ENCODE measurements around the gene ABCA4. TPM values are rescaled to one million over a fixed set of nuclear protein-coding genes. Genes with fewer than 3 reads are reported as not detected.

The ABCA4 gene
- total RNA-seq, 1 experiment from 2014 or later = not detected

- Histone ChIP-seq H3K9me3 (ENCODE audit: low read length) (no peaks in the 10 kb centered on the region), H3K9ac (ENCODE audit: low read length) (no peak overlapping the region), H3K27ac (ENCODE audit: low read length) (no peak overlapping the region), H3K36me3 (ENCODE audit: insufficient read depth, low read length) (no peaks in the 10 kb centered on the region), H3K4me2 (ENCODE audit: low read depth, low read length, poor library complexity, severe bottlenecking) (no peak overlapping the region), H2AFZ (ENCODE audit: low read length) (no peak overlapping the region), H3K9me2 (replicated peaks; ENCODE audit: insufficient read depth, low read length) (no peaks in the 10 kb centered on the region), H3K27me3 (ENCODE audit: low read length) (no peaks in the 10 kb centered on the region), H4K20me1 (ENCODE audit: insufficient read depth, low read depth, low read length) (no peaks in the 10 kb centered on the region), H3K79me2 (ENCODE audit: low read length) (no peaks in the 10 kb centered on the region), H3K4me3 (ENCODE audit: low read length) (no peak overlapping the region), H3K4me1 (ENCODE audit: low read length) (no peaks in the 10 kb centered on the region)
- DNase-seq = no peak
Observed at GRCh38 chr1:93967306-93967705, 153.6 kb downstream of the ABCA4 start.

- Histone ChIP-seq H3K9me2 (replicated peaks; ENCODE audit: insufficient read depth, low read length) (no peaks in the 10 kb centered on the region), H3K79me2 (ENCODE audit: low read length) (no peaks in the 10 kb centered on the region), H3K4me2 (ENCODE audit: low read depth, low read length, poor library complexity, severe bottlenecking) (no peak overlapping the region), H3K9me3 (ENCODE audit: low read length) (no peaks in the 10 kb centered on the region), H3K4me3 (ENCODE audit: low read length) (no peak overlapping the region), H3K27me3 (ENCODE audit: low read length) (no peaks in the 10 kb centered on the region), H3K9ac (ENCODE audit: low read length) (no peak overlapping the region), H3K36me3 (ENCODE audit: insufficient read depth, low read length) (no peaks in the 10 kb centered on the region), H4K20me1 (ENCODE audit: insufficient read depth, low read depth, low read length) (no peaks in the 10 kb centered on the region), H3K27ac (ENCODE audit: low read length) (no peak overlapping the region), H3K4me1 (ENCODE audit: low read length) (no peaks in the 10 kb centered on the region), H2AFZ (ENCODE audit: low read length) (no peak overlapping the region)
- DNase-seq = no peak
Observed at GRCh38 chr1:93965888-93966287, 155.1 kb downstream of the ABCA4 start.

GRCh38 chr1:93965256-93965655 is 155.7 kb downstream of the ABCA4 start:
- H3K79me2 ChIP-seq (ENCODE audit: low read length) = no peaks in the 10 kb centered on the region
- no peak overlapping the region for H3K9ac ChIP-seq (ENCODE audit: low read length)
- no peak overlapping the region for H3K4me2 ChIP-seq (ENCODE audit: low read depth, low read length, poor library complexity, severe bottlenecking)
- H3K9me2 ChIP-seq (replicated peaks; ENCODE audit: insufficient read depth, low read length) = no peaks in the 10 kb centered on the region
- DNase-seq = no peak
- H3K27ac ChIP-seq (ENCODE audit: low read length) = no peak overlapping the region
- no peaks in the 10 kb centered on the region for H3K36me3 ChIP-seq (ENCODE audit: insufficient read depth, low read length)
- H3K9me3 ChIP-seq (ENCODE audit: low read length) = no peaks in the 10 kb centered on the region
- no peak overlapping the region for H3K4me3 ChIP-seq (ENCODE audit: low read length)
- H2AFZ ChIP-seq (ENCODE audit: low read length) = no peak overlapping the region
- H3K4me1 ChIP-seq (ENCODE audit: low read length) = no peaks in the 10 kb centered on the region
- H4K20me1 ChIP-seq (ENCODE audit: insufficient read depth, low read depth, low read length) = no peaks in the 10 kb centered on the region
- H3K27me3 ChIP-seq (ENCODE audit: low read length) = no peaks in the 10 kb centered on the region

- Histone ChIP-seq H3K36me3 (ENCODE audit: insufficient read depth, low read length) (no peaks in the 10 kb centered on the region), H3K9me3 (ENCODE audit: low read length) (no peaks in the 10 kb centered on the region), H3K9ac (ENCODE audit: low read length) (no peak overlapping the region), H3K4me1 (ENCODE audit: low read length) (no peaks in the 10 kb centered on the region), H3K4me2 (ENCODE audit: low read depth, low read length, poor library complexity, severe bottlenecking) (no peak overlapping the region), H3K79me2 (ENCODE audit: low read length) (no peaks in the 10 kb centered on the region), H3K27ac (ENCODE audit: low read length) (no peak overlapping the region), H3K27me3 (ENCODE audit: low read length) (no peaks in the 10 kb centered on the region), H3K4me3 (ENCODE audit: low read length) (no peak overlapping the region), H4K20me1 (ENCODE audit: insufficient read depth, low read depth, low read length) (no peaks in the 10 kb centered on the region), H3K9me2 (replicated peaks; ENCODE audit: insufficient read depth, low read length) (no peaks in the 10 kb centered on the region), H2AFZ (ENCODE audit: low read length) (no peak overlapping the region)
- no peak for DNase-seq
Observed at GRCh38 chr1:93964777-93965200, 156.2 kb downstream of the ABCA4 start.

GRCh38 chr1:93964096-93964776 is 156.7 kb downstream of the ABCA4 start:
- Histone ChIP-seq H4K20me1 (ENCODE audit: insufficient read depth, low read depth, low read length) (no peaks in the 10 kb centered on the region), H3K9me3 (ENCODE audit: low read length) (no peaks in the 10 kb centered on the region), H3K4me3 (ENCODE audit: low read length) (no peak overlapping the region), H3K9me2 (replicated peaks; ENCODE audit: insufficient read depth, low read length) (no peaks in the 10 kb centered on the region), H3K4me2 (ENCODE audit: low read depth, low read length, poor library complexity, severe bottlenecking) (no peak overlapping the region), H3K4me1 (ENCODE audit: low read length) (no peaks in the 10 kb centered on the region), H3K36me3 (ENCODE audit: insufficient read depth, low read length) (no peaks in the 10 kb centered on the region), H3K27me3 (ENCODE audit: low read length) (no peaks in the 10 kb centered on the region), H3K27ac (ENCODE audit: low read length) (no peak overlapping the region), H2AFZ (ENCODE audit: low read length) (no peak overlapping the region), H3K79me2 (ENCODE audit: low read length) (no peaks in the 10 kb centered on the region), H3K9ac (ENCODE audit: low read length) (no peak overlapping the region)
- no peak for DNase-seq

- no peak overlapping the region for H3K9ac ChIP-seq (ENCODE audit: low read length)
- no peaks in the 10 kb centered on the region for H3K79me2 ChIP-seq (ENCODE audit: low read length)
- no peaks in the 10 kb centered on the region for H3K9me2 ChIP-seq (replicated peaks; ENCODE audit: insufficient read depth, low read length)
- H2AFZ ChIP-seq (ENCODE audit: low read length) = no peak overlapping the region
- H3K4me3 ChIP-seq (ENCODE audit: low read length) = no peak overlapping the region
- no peaks in the 10 kb centered on the region for H3K27me3 ChIP-seq (ENCODE audit: low read length)
- H3K4me2 ChIP-seq (ENCODE audit: low read depth, low read length, poor library complexity, severe bottlenecking) = no peak overlapping the region
- H3K36me3 ChIP-seq (ENCODE audit: insufficient read depth, low read length) = no peaks in the 10 kb centered on the region
- H3K27ac ChIP-seq (ENCODE audit: low read length) = no peak overlapping the region
- no peaks in the 10 kb centered on the region for H3K9me3 ChIP-seq (ENCODE audit: low read length)
- no peaks in the 10 kb centered on the region for H3K4me1 ChIP-seq (ENCODE audit: low read length)
- no peak for DNase-seq
- no peaks in the 10 kb centered on the region for H4K20me1 ChIP-seq (ENCODE audit: insufficient read depth, low read depth, low read length)
Observed at GRCh38 chr1:93963585-93963984, 157.4 kb downstream of the ABCA4 start.

- Histone ChIP-seq H2AFZ (ENCODE audit: low read length) (no peak overlapping the region), H3K27me3 (ENCODE audit: low read length) (no peaks in the 10 kb centered on the region), H4K20me1 (ENCODE audit: insufficient read depth, low read depth, low read length) (no peaks in the 10 kb centered on the region), H3K9me2 (replicated peaks; ENCODE audit: insufficient read depth, low read length) (no peaks in the 10 kb centered on the region), H3K9ac (ENCODE audit: low read length) (no peak overlapping the region), H3K27ac (ENCODE audit: low read length) (no peak overlapping the region), H3K4me1 (ENCODE audit: low read length) (no peaks in the 10 kb centered on the region), H3K9me3 (ENCODE audit: low read length) (peaks cover 3% of the 10 kb centered on the region; the same call in 1 of the 2 replicates), H3K79me2 (ENCODE audit: low read length) (no peaks in the 10 kb centered on the region), H3K4me3 (ENCODE audit: low read length) (no peak overlapping the region), H3K36me3 (ENCODE audit: insufficient read depth, low read length) (no peaks in the 10 kb centered on the region), H3K4me2 (ENCODE audit: low read depth, low read length, poor library complexity, severe bottlenecking) (no peak overlapping the region)
- DNase-seq = no peak
Observed at GRCh38 chr1:93961906-93962305, 159.0 kb downstream of the ABCA4 start.

- no peaks in the 10 kb centered on the region for H3K36me3 ChIP-seq (ENCODE audit: insufficient read depth, low read length)
- H3K27ac ChIP-seq (ENCODE audit: low read length) = no peak overlapping the region
- no peak overlapping the region for H3K4me2 ChIP-seq (ENCODE audit: low read depth, low read length, poor library complexity, severe bottlenecking)
- H3K27me3 ChIP-seq (ENCODE audit: low read length) = no peaks in the 10 kb centered on the region
- H4K20me1 ChIP-seq (ENCODE audit: insufficient read depth, low read depth, low read length) = no peaks in the 10 kb centered on the region
- H3K4me3 ChIP-seq (ENCODE audit: low read length) = no peak overlapping the region
- H2AFZ ChIP-seq (ENCODE audit: low read length) = no peak overlapping the region
- H3K9ac ChIP-seq (ENCODE audit: low read length) = no peak overlapping the region
- H3K4me1 ChIP-seq (ENCODE audit: low read length) = no peaks in the 10 kb centered on the region
- no peaks in the 10 kb centered on the region for H3K79me2 ChIP-seq (ENCODE audit: low read length)
- no peak for DNase-seq
- peaks cover 6% of the 10 kb centered on the region for H3K9me3 ChIP-seq (ENCODE audit: low read length)
- no peaks in the 10 kb centered on the region for H3K9me2 ChIP-seq (replicated peaks; ENCODE audit: insufficient read depth, low read length)
Observed at GRCh38 chr1:93961443-93961842, 159.5 kb downstream of the ABCA4 start.

All from Karpas-422 (cell line).